Endothelial cell of umbilical vein (primary cell): Measurements from ENCODE around the gene CLDN14.

ENCODE experiments used
- CTCF ChIP-seq, 2 donors: IDR thresholded peaks; 1 replicate in 1 of 2; 2 replicates in 1 of 2; pipeline ENCODE4 v1.5.1; 2011; ENCODE audit warnings: low read length in 2 of 2, mild to moderate bottlenecking in 2 of 2, moderate library complexity in 2 of 2, control low read depth in 1 of 2, inconsistent platforms in 1 of 2, low read depth in 1 of 2; ENCODE audit not compliant: insufficient read depth in 1 of 2; ENCODE audit errors: extremely low read depth in 1 of 2
- POLR2A ChIP-seq: IDR thresholded peaks from 2 replicates; pipeline ENCODE4 v1.6.1; 2012; ENCODE audit warnings: low read depth, mild to moderate bottlenecking, control low read depth, low read length
- POLR2AphosphoS5 ChIP-seq: IDR thresholded peaks from 2 replicates; pipeline ENCODE4 v1.6.1; 2012; ENCODE audit warnings: low read depth, mild to moderate bottlenecking, control low read depth, low read length, moderate library complexity; ENCODE audit not compliant: insufficient read depth

GRCh38 chr21:36472377-36472776 lies 7.5 kb downstream of the CLDN14 start:
- TF ChIP-seq POLR2AphosphoS5, result no peak
- TF ChIP-seq POLR2A, result no peak
- no peak for TF ChIP-seq CTCF (IDR thresholded peaks at IDR 0.05; ENCODE audit: extremely low read depth in 1 of 2, insufficient read depth in 1 of 2, low read depth in 1 of 2, low read length in 2 of 2)
